NT2/D1 (cell line): Measurements from ENCODE around the gene SAMD1.
"Not testable (repeated sequence)": the region's sequence is repeated elsewhere in the genome, so short reads cannot be mapped to it uniquely, and the experiment has no call there.

Source experiments
- DNase-seq: peaks from one replicate; pipeline ENCODE4 v3.0.0-alpha.2; 2011; ENCODE audit warnings: low read depth, low spot score
- H3K27me3 ChIP-seq: 2 replicates; pipeline ENCODE4 v1.6.0; 2011; ENCODE audit warnings: mild to moderate bottlenecking; ENCODE audit not compliant: insufficient read length, insufficient read depth
- H3K36me3 ChIP-seq: 2 replicates; pipeline ENCODE4 v1.6.1; 2011; ENCODE audit warnings: mild to moderate bottlenecking, low read length, mixed read lengths; ENCODE audit not compliant: insufficient read depth, insufficient read length
- H3K4me1 ChIP-seq: 2 replicates; pipeline ENCODE4 v1.5.1; 2011; ENCODE audit not compliant: insufficient read depth, insufficient read length
- H3K4me3 ChIP-seq: 2 replicates; pipeline ENCODE4 v1.5.1; 2011; ENCODE audit warnings: low read depth; ENCODE audit not compliant: insufficient read length
- H3K9ac ChIP-seq: 2 replicates; pipeline ENCODE4 v1.6.0; 2011; ENCODE audit warnings: low read depth; ENCODE audit not compliant: insufficient read length
- H3K9me3 ChIP-seq: 2 replicates; pipeline ENCODE4 v1.5.1; 2011; ENCODE audit warnings: mild to moderate bottlenecking, low read length; ENCODE audit not compliant: insufficient read depth
- SUZ12 ChIP-seq: IDR thresholded peaks from 2 replicates; pipeline ENCODE4 v1.6.1; 2011; ENCODE audit not compliant: insufficient read length, insufficient read depth; ENCODE audit errors: extremely low read depth
- YY1 ChIP-seq: IDR thresholded peaks from 2 replicates; pipeline ENCODE4 v1.6.1; 2011; ENCODE audit not compliant: insufficient read length, insufficient read depth
- ZNF274 ChIP-seq: IDR thresholded peaks from 2 replicates; pipeline ENCODE4 v1.6.1; 2011; ENCODE audit warnings: mild to moderate bottlenecking, low read depth, low read length

SAMD1 gene

GRCh38 chr19:14052470-14052869 lies 38.1 kb downstream of the SAMD1 start:
- Histone ChIP-seq H3K9ac (no peak overlapping the region), H3K4me3 (no peak overlapping the region), H3K9me3 (peaks cover 18% of the 10 kb centered on the region; the same call in 1 of the 2 replicates), H3K4me1 (peaks cover 9% of the 10 kb centered on the region), H3K36me3 (peaks cover 51% of the 10 kb centered on the region), H3K27me3 (no peaks in the 10 kb centered on the region)
- TF ChIP-seq SUZ12 (no peak), YY1 (no peak)
- no peak for DNase-seq

- peaks cover 9% of the 10 kb centered on the region for H3K4me1 ChIP-seq
- peaks cover 18% of the 10 kb centered on the region; the same call in 1 of the 2 replicates for H3K9me3 ChIP-seq
- TF ChIP-seq ZNF274 (no peak), SUZ12 (no peak), YY1 (no peak)
- no peaks in the 10 kb centered on the region for H3K27me3 ChIP-seq
- no peak overlapping the region for H3K4me3 ChIP-seq
- H3K9ac ChIP-seq = no peak overlapping the region
- no peak for DNase-seq
- H3K36me3 ChIP-seq = peaks cover 51% of the 10 kb centered on the region
Observed at GRCh38 chr19:14051980-14052379, 38.6 kb downstream of the SAMD1 start.

GRCh38 chr19:14050961-14051360 lies 39.6 kb downstream of the SAMD1 start:
- not testable (repeated sequence) for DNase-seq, H3K27me3 ChIP-seq, H3K9ac ChIP-seq, H3K4me3 ChIP-seq, H3K4me1 ChIP-seq
- peaks cover 18% of the 10 kb centered on the region; the same call in 1 of the 2 replicates for H3K9me3 ChIP-seq
- peaks cover 55% of the 10 kb centered on the region for H3K36me3 ChIP-seq

GRCh38 chr19:14050512-14050911 lies 40.0 kb downstream of the SAMD1 start:
- peaks cover 9% of the 10 kb centered on the region for H3K4me1 ChIP-seq
- H3K4me3 ChIP-seq = no peak overlapping the region
- TF ChIP-seq ZNF274 (no peak), SUZ12 (no peak), YY1 (no peak)
- H3K9me3 ChIP-seq = peaks cover 18% of the 10 kb centered on the region; the same call in 1 of the 2 replicates
- H3K9ac ChIP-seq = no peak overlapping the region
- H3K27me3 ChIP-seq = no peaks in the 10 kb centered on the region
- peaks cover 57% of the 10 kb centered on the region for H3K36me3 ChIP-seq
- no peak for DNase-seq

GRCh38 chr19:14048443-14049153 lies 42.0 kb downstream of the SAMD1 start:
- peaks cover 54% of the 10 kb centered on the region for H3K36me3 ChIP-seq
- DNase-seq = peak; percentile 48
- no peak overlapping the region for H3K9ac ChIP-seq
- H3K4me3 ChIP-seq = no peak overlapping the region
- H3K9me3 ChIP-seq = peaks cover 18% of the 10 kb centered on the region; the same call in 1 of the 2 replicates
- no peak for TF ChIP-seq SUZ12
- no peak for TF ChIP-seq ZNF274
- no peak for TF ChIP-seq YY1
- no peaks in the 10 kb centered on the region for H3K27me3 ChIP-seq
- H3K4me1 ChIP-seq = peaks cover 3% of the 10 kb centered on the region

GRCh38 chr19:14047866-14048265 lies 42.7 kb downstream of the SAMD1 start:
- peaks cover 50% of the 10 kb centered on the region for H3K36me3 ChIP-seq
- not testable (repeated sequence) for H3K4me1 ChIP-seq, DNase-seq

GRCh38 chr19:14042659-14043608 lies 47.6 kb downstream of the SAMD1 start:
- not testable (repeated sequence) for H3K4me3 ChIP-seq, H3K27me3 ChIP-seq, H3K9ac ChIP-seq, H3K9me3 ChIP-seq
- H3K36me3 ChIP-seq = peaks cover 40% of the 10 kb centered on the region
- DNase-seq = peak; percentile 82
- peaks cover 12% of the 10 kb centered on the region for H3K4me1 ChIP-seq

More at GRCh38 chr19:14047866-14048265, 42.7 kb downstream of the SAMD1 start:
- not testable (repeated sequence) for H3K9ac ChIP-seq, H3K27me3 ChIP-seq, H3K4me3 ChIP-seq
- peaks cover 12% of the 10 kb centered on the region; the same call in 1 of the 2 replicates for H3K9me3 ChIP-seq
